ENCODE results near the gene CSMD2.

DNA sequence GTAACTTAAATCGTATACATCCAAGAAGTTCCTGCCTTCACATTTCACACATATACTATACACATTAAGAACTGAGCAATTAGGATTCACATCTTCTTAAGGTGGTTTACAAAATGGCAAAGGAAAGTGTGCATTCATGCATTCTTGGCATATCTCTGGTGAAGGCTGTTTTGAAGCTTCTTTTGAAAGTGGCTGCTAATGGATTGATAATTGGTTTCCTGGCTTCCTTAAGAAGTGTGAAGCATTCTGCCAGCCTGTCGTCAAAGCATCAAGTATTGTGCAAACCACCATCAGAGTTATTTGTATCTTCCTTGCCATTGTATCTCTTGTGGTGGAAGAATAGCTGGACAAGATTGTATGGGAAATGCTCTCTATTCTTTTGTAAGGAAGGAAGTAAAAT is 396.2 kb downstream of the CSMD2 start:
- TF ChIP-seq, protein P1, sequence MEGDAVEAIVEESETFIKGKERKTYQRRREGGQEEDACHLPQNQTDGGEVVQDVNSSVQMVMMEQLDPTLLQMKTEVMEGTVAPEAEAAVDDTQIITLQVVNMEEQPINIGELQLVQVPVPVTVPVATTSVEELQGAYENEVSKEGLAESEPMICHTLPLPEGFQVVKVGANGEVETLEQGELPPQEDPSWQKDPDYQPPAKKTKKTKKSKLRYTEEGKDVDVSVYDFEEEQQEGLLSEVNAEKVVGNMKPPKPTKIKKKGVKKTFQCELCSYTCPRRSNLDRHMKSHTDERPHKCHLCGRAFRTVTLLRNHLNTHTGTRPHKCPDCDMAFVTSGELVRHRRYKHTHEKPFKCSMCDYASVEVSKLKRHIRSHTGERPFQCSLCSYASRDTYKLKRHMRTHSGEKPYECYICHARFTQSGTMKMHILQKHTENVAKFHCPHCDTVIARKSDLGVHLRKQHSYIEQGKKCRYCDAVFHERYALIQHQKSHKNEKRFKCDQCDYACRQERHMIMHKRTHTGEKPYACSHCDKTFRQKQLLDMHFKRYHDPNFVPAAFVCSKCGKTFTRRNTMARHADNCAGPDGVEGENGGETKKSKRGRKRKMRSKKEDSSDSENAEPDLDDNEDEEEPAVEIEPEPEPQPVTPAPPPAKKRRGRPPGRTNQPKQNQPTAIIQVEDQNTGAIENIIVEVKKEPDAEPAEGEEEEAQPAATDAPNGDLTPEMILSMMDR (IDR thresholded peaks at IDR 0.05 in 4 of 5, conservative IDR thresholded peaks at IDR 0.05 in 1 of 5), result no peak
- TF ChIP-seq POLR2A (IDR thresholded peaks at IDR 0.05), result no peak

All from gastrocnemius medialis (tissue), 4 donors.